ENCODE data around the gene MINAR1. TPM values are rescaled to one million over a fixed set of nuclear protein-coding genes. Genes with fewer than 3 reads are reported as not detected.

MINAR1 gene
- total RNA-seq, 4 donors from 2014 or later = 0.20 to 0.60 (median 0.21) TPM

DNA sequence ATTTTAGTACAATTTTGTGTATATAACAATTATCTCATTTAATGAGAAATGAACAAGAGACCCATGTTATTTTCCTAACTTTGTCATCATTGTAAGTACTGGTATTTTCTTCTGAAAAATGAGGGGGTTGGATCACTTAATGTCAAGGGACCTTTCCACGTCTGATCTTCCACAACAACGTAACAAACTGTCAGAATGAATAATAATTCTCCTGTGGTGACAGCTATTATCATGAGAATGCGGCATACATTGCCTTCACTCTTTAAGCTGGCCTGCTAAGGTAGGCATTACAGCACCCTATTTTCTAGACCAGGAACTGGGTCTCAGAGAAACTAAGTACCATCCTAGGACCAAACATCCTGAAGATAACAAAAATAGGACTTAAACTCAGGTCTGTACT is 31.5 kb upstream of the MINAR1 start:
- Histone ChIP-seq H3K27me3 (no peaks in the 10 kb centered on the region), H3K9me3 (no peaks in the 10 kb centered on the region), H3K36me3 (no peaks in the 10 kb centered on the region), H3K4me3 (no peak overlapping the region), H3K27ac (no peak overlapping the region), H3K4me1 (no peaks in the 10 kb centered on the region)
- DNase-seq (ENCODE audit: low spot score in 2 of 2) = no peak
- no peak for TF ChIP-seq EP300 (IDR thresholded peaks at IDR 0.05)
- TF ChIP-seq POLR2A (IDR thresholded peaks at IDR 0.05) = no peak
- TF ChIP-seq, protein P1, sequence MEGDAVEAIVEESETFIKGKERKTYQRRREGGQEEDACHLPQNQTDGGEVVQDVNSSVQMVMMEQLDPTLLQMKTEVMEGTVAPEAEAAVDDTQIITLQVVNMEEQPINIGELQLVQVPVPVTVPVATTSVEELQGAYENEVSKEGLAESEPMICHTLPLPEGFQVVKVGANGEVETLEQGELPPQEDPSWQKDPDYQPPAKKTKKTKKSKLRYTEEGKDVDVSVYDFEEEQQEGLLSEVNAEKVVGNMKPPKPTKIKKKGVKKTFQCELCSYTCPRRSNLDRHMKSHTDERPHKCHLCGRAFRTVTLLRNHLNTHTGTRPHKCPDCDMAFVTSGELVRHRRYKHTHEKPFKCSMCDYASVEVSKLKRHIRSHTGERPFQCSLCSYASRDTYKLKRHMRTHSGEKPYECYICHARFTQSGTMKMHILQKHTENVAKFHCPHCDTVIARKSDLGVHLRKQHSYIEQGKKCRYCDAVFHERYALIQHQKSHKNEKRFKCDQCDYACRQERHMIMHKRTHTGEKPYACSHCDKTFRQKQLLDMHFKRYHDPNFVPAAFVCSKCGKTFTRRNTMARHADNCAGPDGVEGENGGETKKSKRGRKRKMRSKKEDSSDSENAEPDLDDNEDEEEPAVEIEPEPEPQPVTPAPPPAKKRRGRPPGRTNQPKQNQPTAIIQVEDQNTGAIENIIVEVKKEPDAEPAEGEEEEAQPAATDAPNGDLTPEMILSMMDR (IDR thresholded peaks at IDR 0.05) = no peak
- 47 to 60% methylated on average over 3 of the region's 3 CpGs for WGBS, 2 donors

DNA sequence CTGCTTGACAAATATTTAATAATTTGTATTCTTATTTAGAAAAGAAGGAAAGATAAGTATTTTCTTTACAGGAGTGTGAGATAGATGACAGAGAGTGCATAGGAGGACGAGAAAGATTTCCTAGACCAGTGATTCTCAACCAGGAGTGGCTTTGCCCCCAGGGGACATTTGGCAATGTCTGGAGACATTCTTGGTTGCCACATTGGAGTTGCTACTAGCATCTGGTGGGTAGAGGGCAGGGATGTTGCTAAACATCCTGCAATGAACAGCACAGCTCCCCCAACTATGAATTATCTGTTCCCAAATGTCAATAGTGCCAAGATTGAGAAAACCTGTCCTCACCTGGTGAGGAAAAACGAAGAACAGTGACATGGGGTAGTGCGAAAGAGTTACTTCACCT is 30.8 kb upstream of the MINAR1 start:
- TF ChIP-seq, protein P1 (IDR thresholded peaks at IDR 0.05) = no peak
- TF ChIP-seq POLR2A (IDR thresholded peaks at IDR 0.05) (no peak), EP300 (IDR thresholded peaks at IDR 0.05) (no peak)
- Histone ChIP-seq H3K4me1 (no peaks in the 10 kb centered on the region), H3K36me3 (no peaks in the 10 kb centered on the region), H3K9me3 (no peaks in the 10 kb centered on the region), H3K4me3 (no peak overlapping the region), H3K27me3 (no peaks in the 10 kb centered on the region), H3K27ac (no peak overlapping the region)
- whole genome bisulfite sequencing, 2 donors = 59 to 64% methylated on average over 3 of the region's 3 CpGs
- no peak for DNase-seq (ENCODE audit: low spot score in 2 of 2)

GRCh38 chr15:79402136-79402535 is 30.0 kb upstream of the MINAR1 start:
- H3K9me3 ChIP-seq = no peaks in the 10 kb centered on the region
- no peak for DNase-seq (ENCODE audit: low spot score in 2 of 2)
- TF ChIP-seq, protein P1 (IDR thresholded peaks at IDR 0.05) = no peak
- TF ChIP-seq POLR2A (IDR thresholded peaks at IDR 0.05) (no peak), EP300 (IDR thresholded peaks at IDR 0.05) (no peak)
- H3K4me1 ChIP-seq = no peaks in the 10 kb centered on the region
- H3K36me3 ChIP-seq = no peaks in the 10 kb centered on the region
- no peak overlapping the region for H3K27ac ChIP-seq
- H3K4me3 ChIP-seq = no peak overlapping the region
- WGBS, 2 donors = 88 to 93% methylated on average over 2 of the region's 2 CpGs
- no peaks in the 10 kb centered on the region for H3K27me3 ChIP-seq

GRCh38 chr15:79403501-79403900 is 28.6 kb upstream of the MINAR1 start:
- TF ChIP-seq, protein P1 (IDR thresholded peaks at IDR 0.05) = no peak
- TF ChIP-seq POLR2A (IDR thresholded peaks at IDR 0.05) (no peak), EP300 (IDR thresholded peaks at IDR 0.05) (no peak)
- Histone ChIP-seq H3K4me3 (no peak overlapping the region), H3K4me1 (no peaks in the 10 kb centered on the region), H3K27ac (no peak overlapping the region), H3K36me3 (no peaks in the 10 kb centered on the region), H3K9me3 (no peaks in the 10 kb centered on the region), H3K27me3 (no peaks in the 10 kb centered on the region)
- DNase-seq (ENCODE audit: low spot score in 2 of 2) = no peak
- 93 to 94% methylated on average over 4 of the region's 4 CpGs for WGBS, 2 donors

DNA sequence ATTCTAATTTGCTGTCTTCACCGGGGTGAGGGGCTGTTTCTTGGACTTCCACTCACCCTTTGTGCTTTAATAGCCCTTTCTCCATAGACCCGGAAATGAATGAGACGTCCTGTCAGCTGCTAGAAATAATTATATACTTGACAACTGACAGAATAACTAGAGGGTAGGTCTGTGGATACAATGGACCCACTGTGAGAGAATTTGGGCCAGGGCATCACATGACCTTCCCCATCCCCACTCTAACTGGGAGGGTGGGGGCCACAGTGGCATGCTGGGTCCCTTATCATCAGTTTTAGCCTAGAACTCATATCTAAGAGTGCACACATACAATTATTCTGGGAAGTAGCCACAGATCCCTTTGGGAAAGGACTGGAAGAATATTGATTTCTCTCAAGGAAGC is 25.9 kb upstream of the MINAR1 start:
- H3K9me3 ChIP-seq = no peaks in the 10 kb centered on the region
- H3K4me1 ChIP-seq = no peaks in the 10 kb centered on the region
- TF ChIP-seq EP300 (IDR thresholded peaks at IDR 0.05) (no peak), POLR2A (IDR thresholded peaks at IDR 0.05) (no peak)
- TF ChIP-seq, protein P1 (IDR thresholded peaks at IDR 0.05) = no peak
- H3K4me3 ChIP-seq = no peak overlapping the region
- DNase-seq (ENCODE audit: low spot score in 2 of 2) = no peak
- no peaks in the 10 kb centered on the region for H3K27me3 ChIP-seq
- 34 to 37% methylated on average over 3 of the region's 3 CpGs for WGBS, 2 donors
- H3K27ac ChIP-seq = no peak overlapping the region
- H3K36me3 ChIP-seq = no peaks in the 10 kb centered on the region

All from tibial nerve (tissue), 4 donors.